OCI-LY1 (cell line): ENCODE data around the gene ACVR1B.

Experiments
- H2AFZ ChIP-seq: fragments of 200-600 bp; sonication (generic), shearing (Covaris generic); 2 replicates; pipeline ENCODE4 v1.6.0; 2014; ENCODE audit warnings: antibody characterized with exemption, mild to moderate bottlenecking, low read length
- H3F3A ChIP-seq: fragments of 200-600 bp; sonication (generic), shearing (Covaris generic); 2 replicates; pipeline ENCODE4 v1.6.0; 2014; ENCODE audit warnings: mild to moderate bottlenecking, antibody characterized with exemption, low read length, moderate library complexity; ENCODE audit not compliant: insufficient read depth
- H3K27ac ChIP-seq: fragments of 200-600 bp; sonication (generic); 2 replicates; pipeline ENCODE4 v1.5.1; 2014; ENCODE audit warnings: low read length, mixed run types, mild to moderate bottlenecking, low read depth; ENCODE audit not compliant: poor library complexity, severe bottlenecking
- H3K27me3 ChIP-seq: fragments of 200-600 bp; sonication (generic); 2 replicates; pipeline ENCODE4 v1.6.0; 2014; ENCODE audit warnings: antibody characterized with exemption, mild to moderate bottlenecking, low read length, moderate library complexity; ENCODE audit not compliant: insufficient read depth
- H3K36me3 ChIP-seq: fragments of 200-600 bp; sonication (generic); 2 replicates; pipeline ENCODE4 v1.6.1; 2014; ENCODE audit warnings: mild to moderate bottlenecking, antibody characterized with exemption, low read length, moderate library complexity, mixed read lengths; ENCODE audit not compliant: insufficient read depth
- H3K4me1 ChIP-seq: fragments of 200-600 bp; sonication (generic); 2 replicates; pipeline ENCODE4 v1.5.1; 2014; ENCODE audit warnings: mild to moderate bottlenecking, low read length, moderate library complexity; ENCODE audit not compliant: insufficient read depth, severe bottlenecking
- H3K4me2 ChIP-seq: fragments of 200-600 bp; sonication (generic), shearing (Covaris generic); 2 replicates; pipeline ENCODE4 v1.6.1; 2014; ENCODE audit warnings: low read length
- H3K4me3 ChIP-seq: fragments of 200-600 bp; sonication (generic); 2 replicates; pipeline ENCODE4 v1.5.1; 2014; ENCODE audit warnings: low read length, low read depth, mild to moderate bottlenecking, mixed read lengths; ENCODE audit not compliant: poor library complexity, severe bottlenecking
- H3K79me2 ChIP-seq: fragments of 200-600 bp; shearing (Covaris generic); 2 replicates; pipeline ENCODE4 v1.6.1; 2016; ENCODE audit warnings: mixed run types, low read length, mixed read lengths; ENCODE audit not compliant: insufficient read depth
- H3K9ac ChIP-seq: fragments of 200-600 bp; sonication (generic), shearing (Covaris generic); 2 replicates; pipeline ENCODE4 v1.6.1; 2014; ENCODE audit warnings: mild to moderate bottlenecking, low read length, mixed read lengths
- H3K9me2 ChIP-seq: fragments of 200-600 bp; sonication (generic), shearing (Covaris generic); 2 replicates; pipeline ENCODE4 v1.6.1; 2014; ENCODE audit warnings: low read depth, mild to moderate bottlenecking, low read length, mixed read lengths
- H3K9me3 ChIP-seq: fragments of 200-600 bp; shearing (Covaris generic); 2 replicates; pipeline ENCODE4 v1.6.1; 2014; ENCODE audit warnings: low read length, mixed read lengths
- H4K20me1 ChIP-seq: fragments of 200-600 bp; sonication (generic), shearing (Covaris generic); 2 replicates; pipeline ENCODE4 v1.6.0; 2016; ENCODE audit warnings: mild to moderate bottlenecking, low read length; ENCODE audit not compliant: insufficient read depth
- CTCF ChIP-seq: fragments of 200-600 bp; sonication (generic), shearing (Covaris generic); IDR thresholded peaks from 2 replicates; pipeline ENCODE4 v1.5.1; 2017; ENCODE audit warnings: mild to moderate bottlenecking, antibody characterized with exemption, low read length, moderate library complexity, mixed read lengths
- EZH2 ChIP-seq: fragments of 200-600 bp; sonication (generic), shearing (Covaris generic); IDR thresholded peaks from 2 replicates; pipeline ENCODE4 v1.8.0; 2017; ENCODE audit warnings: borderline replicate concordance, mixed run types, mild to moderate bottlenecking, antibody characterized with exemption, low read length, moderate library complexity, mixed read lengths

The ACVR1B gene

DNA sequence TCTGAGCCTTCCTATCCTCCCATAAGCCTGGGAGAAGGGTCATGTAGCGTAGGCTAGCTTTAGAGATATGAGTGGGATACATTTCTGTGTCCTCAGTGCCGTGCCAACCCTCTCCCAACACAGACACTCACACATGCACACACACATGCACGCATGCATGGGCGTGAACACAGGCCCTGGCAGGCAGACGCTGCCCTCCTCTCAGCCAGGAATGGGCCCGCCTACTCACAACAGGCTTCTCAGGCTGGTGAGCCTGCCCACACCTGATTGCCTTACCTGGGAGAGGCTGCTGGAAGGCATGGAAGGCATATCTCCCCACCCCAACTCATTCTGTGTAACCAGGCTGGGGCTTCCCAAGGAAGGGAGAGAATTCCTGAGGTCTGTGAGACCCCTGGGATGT is 12.8 kb upstream of the ACVR1B start:
- Histone ChIP-seq H3K36me3 (no peaks in the 10 kb centered on the region), H4K20me1 (no peaks in the 10 kb centered on the region), H3K9me2 (no peaks in the 10 kb centered on the region), H3F3A (no peaks in the 10 kb centered on the region), H3K9me3 (no peaks in the 10 kb centered on the region), H3K79me2 (no peaks in the 10 kb centered on the region), H2AFZ (no peak overlapping the region), H3K27me3 (no peaks in the 10 kb centered on the region; the same call in 1 of the 2 replicates), H3K4me3 (no peak overlapping the region), H3K4me2 (no peak overlapping the region), H3K27ac (no peak overlapping the region), H3K4me1 (no peaks in the 10 kb centered on the region), H3K9ac (no peak overlapping the region)
- TF ChIP-seq EZH2 (no peak), CTCF (no peak)

- TF ChIP-seq EZH2: no peak
- TF ChIP-seq CTCF: no peak
- Histone ChIP-seq H3F3A (no peaks in the 10 kb centered on the region), H3K4me2 (no peak overlapping the region)
Measured at GRCh38 chr12:51941011-51941581, 10.4 kb upstream of the ACVR1B start.

DNA sequence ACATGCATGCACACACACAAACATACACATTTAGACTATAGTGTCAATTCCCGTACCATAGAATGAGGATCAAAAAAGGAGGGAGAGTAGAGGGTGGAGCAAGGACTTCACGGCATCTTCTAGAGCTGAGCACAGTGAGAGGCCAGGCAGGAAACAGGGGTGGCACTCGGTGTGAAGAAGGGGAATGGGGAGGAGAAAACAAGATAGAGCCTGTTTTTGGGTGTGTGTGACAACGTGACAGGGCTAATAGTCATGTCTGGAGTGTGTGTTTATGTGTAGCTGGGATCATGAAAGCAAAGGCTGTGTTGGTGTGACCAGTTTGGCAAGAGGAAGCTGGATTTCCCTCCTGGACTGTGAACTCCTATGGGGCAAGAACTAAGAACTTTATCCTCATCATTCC is 9.9 kb upstream of the ACVR1B start:
- Histone ChIP-seq H3K9ac (no peak overlapping the region), H3K4me2 (no peak overlapping the region), H3F3A (no peaks in the 10 kb centered on the region), H3K9me3 (peaks cover 5% of the 10 kb centered on the region), H3K4me1 (no peaks in the 10 kb centered on the region), H3K27me3 (peaks cover 6% of the 10 kb centered on the region; the same call in 1 of the 2 replicates), H2AFZ (no peak overlapping the region), H3K4me3 (no peak overlapping the region), H3K36me3 (no peaks in the 10 kb centered on the region), H3K79me2 (no peaks in the 10 kb centered on the region), H4K20me1 (no peaks in the 10 kb centered on the region), H3K9me2 (no peaks in the 10 kb centered on the region), H3K27ac (no peak overlapping the region)
- no peak for TF ChIP-seq CTCF
- TF ChIP-seq EZH2: no peak

More at GRCh38 chr12:51941011-51941581, 10.4 kb upstream of the ACVR1B start:
- Histone ChIP-seq H3K9me2 (no peaks in the 10 kb centered on the region), H3K27me3 (peaks cover 6% of the 10 kb centered on the region; the same call in 1 of the 2 replicates), H3K9me3 (peaks cover 5% of the 10 kb centered on the region), H4K20me1 (no peaks in the 10 kb centered on the region), H3K9ac (no peak overlapping the region), H3K36me3 (no peaks in the 10 kb centered on the region), H3K27ac (no peak overlapping the region), H3K79me2 (no peaks in the 10 kb centered on the region), H3K4me1 (no peaks in the 10 kb centered on the region), H2AFZ (no peak overlapping the region), H3K4me3 (no peak overlapping the region)
